HEK293T (cell line): ENCODE data around the gene SFSWAP.

Experiments
- CTCF ChIA-PET: fragments of 350-600 bp; formaldehyde crosslinking; extraction: SDS; loops from one replicate; lab custom pipeline; 2021; ENCODE audit warnings: antibody characterized with exemption, inconsistent platforms; lab: Yijun Ruan, JAX
- POLR2A ChIA-PET: fragments of 350-600 bp; formaldehyde crosslinking; extraction: SDS; loops from one replicate; lab custom pipeline; 2020; ENCODE audit warnings: antibody characterized with exemption, inconsistent platforms; lab: Yijun Ruan, JAX
- DNase-seq: peaks from one replicate; pipeline ENCODE4 v3.0.0; 2012; ENCODE audit warnings: mixed read lengths; ENCODE audit errors: extremely low spot score
- ARNT ChIP-seq: fragments of 450-650 bp; IDR thresholded peaks from 2 replicates; pipeline ENCODE4 v1.6.1; 2017; ENCODE audit warnings: mild to moderate bottlenecking
- BHLHE40 ChIP-seq: fragments of 450-650 bp; IDR thresholded peaks from 2 replicates; pipeline ENCODE4 v1.6.1; 2016; ENCODE audit warnings: mild to moderate bottlenecking, moderate library complexity, borderline replicate concordance
- CTBP1 ChIP-seq: fragments of 450-650 bp; IDR thresholded peaks from 2 replicates; pipeline ENCODE4 v1.6.1; 2016; ENCODE audit warnings: borderline replicate concordance
- ELF4 ChIP-seq: fragments of 450-650 bp; IDR thresholded peaks from 2 replicates; pipeline ENCODE4 v1.6.1; 2017; ENCODE audit warnings: antibody characterized with exemption
- FOXA1 ChIP-seq: fragments of 450-650 bp; IDR thresholded peaks from 2 replicates; pipeline ENCODE4 v1.6.1; 2016; ENCODE audit warnings: mild to moderate bottlenecking
- FOXK2 ChIP-seq: fragments of 450-650 bp; IDR thresholded peaks from 2 replicates; pipeline ENCODE4 v1.6.1; 2016; ENCODE audit warnings: mild to moderate bottlenecking
- FOXM1 ChIP-seq: fragments of 450-650 bp; IDR thresholded peaks from 2 replicates; pipeline ENCODE4 v1.6.1; 2017; ENCODE audit warnings: mild to moderate bottlenecking, borderline replicate concordance
- HDGF ChIP-seq: fragments of 450-650 bp; IDR thresholded peaks from 2 replicates; pipeline ENCODE4 v1.6.1; 2017; ENCODE audit warnings: antibody characterized with exemption, borderline replicate concordance
- L3MBTL2 ChIP-seq: fragments of 450-650 bp; conservative IDR thresholded peaks from 2 replicates; pipeline ENCODE4 v1.6.1; 2016; ENCODE audit warnings: mild to moderate bottlenecking
- LEF1 ChIP-seq: fragments of 450-650 bp; IDR thresholded peaks from 2 replicates; pipeline ENCODE4 v1.6.1; 2017; ENCODE audit warnings: mild to moderate bottlenecking, borderline replicate concordance
- NFRKB ChIP-seq: fragments of 450-650 bp; IDR thresholded peaks from 2 replicates; pipeline ENCODE4 v1.6.1; 2016; ENCODE audit warnings: mild to moderate bottlenecking, moderate library complexity
- SP1 ChIP-seq: fragments of 450-650 bp; IDR thresholded peaks from 2 replicates; pipeline ENCODE4 v1.6.1; 2017
- SUZ12 ChIP-seq: fragments of 450-650 bp; IDR thresholded peaks from 2 replicates; pipeline ENCODE4 v1.6.1; 2016; ENCODE audit warnings: mild to moderate bottlenecking
- TARDBP ChIP-seq: fragments of 450-650 bp; IDR thresholded peaks from 2 replicates; pipeline ENCODE4 v1.6.1; 2016
- ZNF384 ChIP-seq: fragments of 450-650 bp; IDR thresholded peaks from 2 replicates; pipeline ENCODE4 v1.6.1; 2016
- TF ChIP-seq, protein P1 (sequence below): fragments of 450-650 bp; IDR thresholded peaks from 2 replicates; pipeline ENCODE4 v1.6.1; 2016

SFSWAP gene

DNA sequence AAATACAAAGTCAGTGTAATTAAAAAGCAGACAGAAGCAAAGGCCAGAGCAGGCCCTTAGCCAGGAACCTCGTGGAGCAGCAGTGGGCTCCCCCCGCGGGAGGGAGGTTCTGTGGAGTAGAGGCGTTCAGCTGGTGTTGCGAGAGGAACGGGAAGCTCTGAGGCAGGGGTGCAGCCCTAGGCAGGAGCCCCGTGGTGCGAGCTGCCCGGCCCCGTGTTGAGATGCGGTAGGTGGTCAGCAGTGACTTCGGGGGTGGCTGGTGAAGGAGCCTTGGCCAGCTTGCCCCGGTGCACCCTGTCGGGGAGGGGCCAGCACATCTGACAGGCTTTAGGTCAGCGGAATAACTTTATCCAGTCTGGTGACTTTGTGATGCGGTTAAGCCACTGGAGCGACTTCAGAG lies 46.2 kb downstream of the SFSWAP start:
- no peak for DNase-seq
- ChIA-PET CTCF (no interaction called here), POLR2A (no interaction called here)
- TF ChIP-seq FOXK2, result no peak
- no peak for TF ChIP-seq ARNT
- TF ChIP-seq, protein P1, sequence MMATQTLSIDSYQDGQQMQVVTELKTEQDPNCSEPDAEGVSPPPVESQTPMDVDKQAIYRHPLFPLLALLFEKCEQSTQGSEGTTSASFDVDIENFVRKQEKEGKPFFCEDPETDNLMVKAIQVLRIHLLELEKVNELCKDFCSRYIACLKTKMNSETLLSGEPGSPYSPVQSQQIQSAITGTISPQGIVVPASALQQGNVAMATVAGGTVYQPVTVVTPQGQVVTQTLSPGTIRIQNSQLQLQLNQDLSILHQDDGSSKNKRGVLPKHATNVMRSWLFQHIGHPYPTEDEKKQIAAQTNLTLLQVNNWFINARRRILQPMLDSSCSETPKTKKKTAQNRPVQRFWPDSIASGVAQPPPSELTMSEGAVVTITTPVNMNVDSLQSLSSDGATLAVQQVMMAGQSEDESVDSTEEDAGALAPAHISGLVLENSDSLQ, result no peak
- no peak for TF ChIP-seq NFRKB
- TF ChIP-seq ZNF384, result no peak
- TF ChIP-seq HDGF, result no peak
- no peak for TF ChIP-seq BHLHE40
- TF ChIP-seq CTBP1, result no peak
- no peak for TF ChIP-seq TARDBP
- TF ChIP-seq SP1, result no peak

DNA sequence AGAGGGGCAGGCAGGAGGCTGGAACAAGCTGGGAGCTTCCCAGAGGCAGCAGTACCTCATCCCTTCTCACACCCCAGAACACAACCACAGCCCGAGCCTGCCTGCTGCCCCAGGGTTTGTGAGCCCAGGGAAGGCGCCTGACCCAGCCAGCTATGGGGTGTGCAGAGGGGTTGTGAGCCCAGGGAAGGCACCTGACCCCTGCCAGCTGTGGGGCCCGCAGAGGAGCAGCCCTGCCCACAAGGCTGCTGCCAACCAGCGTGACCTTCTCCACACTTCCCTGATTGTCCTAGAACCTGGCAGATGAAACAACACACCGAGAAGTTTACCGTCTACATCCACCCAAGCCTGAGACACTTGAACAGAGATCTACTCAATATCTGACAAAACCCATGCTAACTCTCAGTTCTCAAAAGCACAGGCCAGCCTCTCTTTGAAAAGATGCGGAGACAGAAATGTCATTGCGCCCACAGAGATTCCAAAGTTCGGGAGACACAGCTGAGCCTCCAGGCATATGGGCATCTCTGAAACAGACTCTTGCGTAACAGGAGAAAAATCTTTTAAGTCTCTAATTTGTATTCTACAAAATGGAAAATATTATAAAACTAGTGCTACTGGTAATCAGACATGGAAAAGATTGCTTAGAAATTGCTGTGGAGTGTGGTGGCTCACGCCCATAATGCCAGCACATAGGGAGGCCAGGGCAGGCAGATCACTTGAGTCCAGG lies 47.3 kb downstream of the SFSWAP start:
- TF ChIP-seq ARNT (no peak), TARDBP (no peak), FOXM1 (no peak), FOXK2 (no peak), ZNF384 (no peak), FOXA1 (no peak), CTBP1 (no peak), ELF4 (no peak), NFRKB (no peak), LEF1 (no peak), BHLHE40 (no peak), L3MBTL2 (no peak), SUZ12 (no peak), HDGF (no peak), SP1 (no peak)
- TF ChIP-seq, protein P1, result no peak
- DNase-seq, result no peak
- CTCF ChIA-PET, result no interaction called here
- POLR2A ChIA-PET, result no interaction called here

DNA sequence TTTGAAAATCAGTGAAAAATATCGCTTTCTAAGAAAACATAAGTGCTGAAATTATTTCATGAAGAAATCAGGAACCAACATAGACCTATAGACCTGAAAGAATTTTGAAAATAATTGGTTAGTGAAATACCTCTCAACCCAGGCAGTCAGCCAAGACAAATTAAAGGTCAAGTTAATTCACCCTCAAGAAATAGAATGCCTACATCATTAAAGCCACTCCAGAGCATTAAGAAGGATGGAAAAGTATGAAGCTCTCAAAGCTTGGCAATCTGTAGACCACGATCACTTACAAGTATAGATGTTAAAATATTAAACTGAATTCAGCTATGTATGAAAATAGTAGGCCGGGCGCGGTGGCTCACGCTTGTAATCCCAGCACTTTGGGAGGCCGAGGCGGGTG lies 48.3 kb downstream of the SFSWAP start:
- CTCF ChIA-PET, result no interaction called here
- POLR2A ChIA-PET, result no interaction called here
- DNase-seq, result no peak
- TF ChIP-seq, protein P1, result no peak
- TF ChIP-seq HDGF (no peak), ELF4 (no peak)

DNA sequence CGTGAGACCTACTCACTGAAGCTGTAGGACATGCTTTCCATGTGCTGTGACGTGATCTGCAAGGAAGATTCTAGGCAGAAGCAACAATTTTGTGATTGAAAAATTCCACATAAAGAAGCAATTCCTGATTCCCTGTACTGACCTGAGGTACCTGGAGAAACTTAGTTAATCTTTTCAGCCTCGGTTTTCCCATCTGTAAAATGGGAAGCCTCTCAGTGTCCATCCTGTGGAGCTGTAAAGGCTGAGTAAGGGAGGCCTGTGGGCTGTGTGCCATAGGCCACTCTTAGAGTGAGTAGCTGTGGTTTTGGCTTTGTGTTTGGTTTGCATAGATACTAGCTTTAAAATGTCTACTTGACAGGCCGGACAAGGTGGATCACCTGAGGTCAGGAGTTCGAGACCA lies 50.7 kb downstream of the SFSWAP start:
- no peak for DNase-seq
- no peak for TF ChIP-seq TARDBP
- TF ChIP-seq, protein P1, result no peak
- no peak for TF ChIP-seq FOXK2
- ChIA-PET CTCF (no interaction called here), POLR2A (no interaction called here)

- POLR2A ChIA-PET, result interaction anchor here (0.8 kb wide), 1 partner anchor 586 kb away, joined by 3 read pairs; no protein-coding TSS in a partner anchor
- TF ChIP-seq FOXM1, result no peak
- no peak for TF ChIP-seq ZNF384
- TF ChIP-seq SP1, result no peak
- no peak for TF ChIP-seq CTBP1
- TF ChIP-seq FOXA1, result no peak
- no peak for TF ChIP-seq HDGF
- no peak for TF ChIP-seq ARNT
- TF ChIP-seq FOXK2, result no peak
- no peak for TF ChIP-seq TARDBP
- no peak for TF ChIP-seq BHLHE40
- TF ChIP-seq, protein P1, result no peak
- TF ChIP-seq ELF4, result no peak
- no peak for TF ChIP-seq SUZ12
- no peak for TF ChIP-seq L3MBTL2
- TF ChIP-seq LEF1, result no peak
- no peak for TF ChIP-seq NFRKB
- no peak for DNase-seq
- CTCF ChIA-PET, result no interaction called here
These were observed 53.8 kb downstream of the SFSWAP start for GRCh38 chr12:131764738-131765137.
